Measurements from ENCODE around the gene OR2L13. TPM values are rescaled to one million over a fixed set of nuclear protein-coding genes. Genes with fewer than 3 reads are reported as not detected.
"Not testable (repeated sequence)": the region's sequence is repeated elsewhere in the genome, so short reads cannot be mapped to it uniquely, and the experiment has no call there.

The OR2L13 gene
- total RNA-seq, 6 experiments from 2014 or later, result not detected

DNA sequence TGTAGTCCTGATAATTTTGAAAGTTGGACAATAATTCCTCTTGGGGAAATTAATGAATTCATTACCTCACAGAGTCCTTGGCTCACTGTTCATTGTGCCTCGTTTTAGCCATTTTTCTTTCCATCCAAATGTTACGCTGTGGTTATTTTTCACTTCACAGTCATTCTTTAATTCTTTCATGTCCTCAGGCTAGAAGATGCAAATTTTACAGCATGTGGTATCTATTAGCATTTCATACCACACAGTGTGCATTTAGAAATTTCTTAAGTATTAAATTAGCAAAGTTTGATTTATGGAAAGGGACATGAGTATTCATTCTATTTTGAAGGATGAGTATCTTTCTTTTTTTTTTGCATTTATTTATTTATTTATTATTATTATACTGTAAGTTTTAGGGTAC lies 29.9 kb upstream of the OR2L13 start:
- DNase-seq, result no peak
- no peak overlapping the region for H3K27ac Mint-ChIP-seq
- no peaks in the 10 kb centered on the region for H3K27me3 Mint-ChIP-seq (ENCODE audit: insufficient read depth)
- TF ChIP-seq, protein P1, sequence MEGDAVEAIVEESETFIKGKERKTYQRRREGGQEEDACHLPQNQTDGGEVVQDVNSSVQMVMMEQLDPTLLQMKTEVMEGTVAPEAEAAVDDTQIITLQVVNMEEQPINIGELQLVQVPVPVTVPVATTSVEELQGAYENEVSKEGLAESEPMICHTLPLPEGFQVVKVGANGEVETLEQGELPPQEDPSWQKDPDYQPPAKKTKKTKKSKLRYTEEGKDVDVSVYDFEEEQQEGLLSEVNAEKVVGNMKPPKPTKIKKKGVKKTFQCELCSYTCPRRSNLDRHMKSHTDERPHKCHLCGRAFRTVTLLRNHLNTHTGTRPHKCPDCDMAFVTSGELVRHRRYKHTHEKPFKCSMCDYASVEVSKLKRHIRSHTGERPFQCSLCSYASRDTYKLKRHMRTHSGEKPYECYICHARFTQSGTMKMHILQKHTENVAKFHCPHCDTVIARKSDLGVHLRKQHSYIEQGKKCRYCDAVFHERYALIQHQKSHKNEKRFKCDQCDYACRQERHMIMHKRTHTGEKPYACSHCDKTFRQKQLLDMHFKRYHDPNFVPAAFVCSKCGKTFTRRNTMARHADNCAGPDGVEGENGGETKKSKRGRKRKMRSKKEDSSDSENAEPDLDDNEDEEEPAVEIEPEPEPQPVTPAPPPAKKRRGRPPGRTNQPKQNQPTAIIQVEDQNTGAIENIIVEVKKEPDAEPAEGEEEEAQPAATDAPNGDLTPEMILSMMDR (IDR thresholded peaks at IDR 0.05), result no peak
- H3K36me3 Mint-ChIP-seq (ENCODE audit: low read depth), result no peaks in the 10 kb centered on the region
- no peak overlapping the region for H3K4me3 Mint-ChIP-seq
- H3K9me3 Mint-ChIP-seq, result peaks cover 38% of the 10 kb centered on the region
- H3K4me1 Mint-ChIP-seq (ENCODE audit: low read depth), result no peaks in the 10 kb centered on the region

DNA sequence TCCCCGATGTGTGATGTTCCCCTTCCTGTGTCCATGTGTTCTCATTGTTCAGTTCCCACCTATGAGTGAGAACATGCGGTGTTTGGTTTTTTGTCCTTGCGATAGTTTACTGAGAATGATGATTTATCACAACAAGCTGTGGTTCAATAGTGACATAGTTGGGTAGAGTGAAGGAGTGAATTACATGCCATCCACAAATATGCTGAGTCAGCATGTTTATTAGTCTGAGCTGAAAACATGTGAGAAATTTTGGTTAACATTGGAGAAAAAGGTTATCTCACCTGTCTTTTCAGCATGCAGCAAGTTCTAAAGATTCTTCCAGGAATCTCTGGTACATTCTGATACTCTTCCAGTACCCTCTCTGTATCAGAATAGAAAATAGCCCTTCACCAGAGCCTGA lies 29.4 kb upstream of the OR2L13 start:
- no peak for DNase-seq
- H3K4me1 Mint-ChIP-seq (ENCODE audit: low read depth), result no peaks in the 10 kb centered on the region
- no peaks in the 10 kb centered on the region for H3K27me3 Mint-ChIP-seq (ENCODE audit: insufficient read depth)
- TF ChIP-seq, protein P1 (IDR thresholded peaks at IDR 0.05), result no peak
- peaks cover 41% of the 10 kb centered on the region for H3K9me3 Mint-ChIP-seq
- H3K27ac Mint-ChIP-seq, result no peak overlapping the region
- no peak overlapping the region for H3K4me3 Mint-ChIP-seq
- no peaks in the 10 kb centered on the region for H3K36me3 Mint-ChIP-seq (ENCODE audit: low read depth)

DNA sequence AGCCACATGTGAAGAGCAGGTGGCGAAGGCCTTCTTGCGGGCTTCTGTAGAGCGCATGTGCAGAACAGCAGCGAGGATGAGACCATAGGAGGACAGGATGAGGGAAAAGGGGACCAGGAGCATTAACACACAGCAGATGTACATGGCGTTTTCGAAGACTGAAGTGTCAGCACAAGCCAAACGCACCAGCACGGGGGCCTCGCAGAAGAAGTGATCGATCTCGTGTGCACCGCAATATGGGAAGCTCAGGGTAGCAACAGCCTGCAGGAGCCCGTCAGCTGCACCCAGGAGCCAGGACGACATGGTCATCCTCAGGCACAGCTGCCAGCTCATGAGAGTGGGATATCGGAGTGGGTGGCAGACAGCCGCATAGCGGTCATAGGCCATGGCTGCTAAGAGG lies 11.1 kb upstream of the OR2L13 start:
- H3K9me3 Mint-ChIP-seq; DNase-seq; H3K4me3 Mint-ChIP-seq; H3K27ac Mint-ChIP-seq; H3K36me3 Mint-ChIP-seq (ENCODE audit: low read depth); H3K4me1 Mint-ChIP-seq (ENCODE audit: low read depth); H3K27me3 Mint-ChIP-seq (ENCODE audit: insufficient read depth): not testable (repeated sequence)

DNA sequence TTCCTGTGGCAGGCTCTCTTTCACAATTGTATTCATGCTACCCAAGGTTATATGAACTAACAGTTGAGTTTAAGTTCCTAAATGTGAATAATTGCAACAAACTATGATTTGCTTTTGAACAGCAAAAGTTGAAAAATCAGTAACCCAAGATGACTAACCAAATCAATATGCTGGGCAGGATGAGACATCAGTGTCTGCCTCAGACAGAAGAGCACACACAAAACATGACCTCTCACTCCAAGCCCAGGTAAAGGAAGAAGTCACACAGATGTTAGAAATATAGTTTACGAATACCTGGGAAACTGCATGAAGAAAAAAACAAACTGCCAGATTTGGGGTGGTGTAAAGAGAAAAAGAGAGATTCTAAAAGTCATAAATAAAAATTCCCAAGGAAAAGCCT lies 3.5 kb downstream of the OR2L13 start:
- Mint-ChIP-seq H3K4me3 (no peak overlapping the region), H3K27me3 (ENCODE audit: insufficient read depth) (no peaks in the 10 kb centered on the region), H3K27ac (no peak overlapping the region), H3K4me1 (ENCODE audit: low read depth) (no peaks in the 10 kb centered on the region), H3K9me3 (peaks cover 32% of the 10 kb centered on the region), H3K36me3 (ENCODE audit: low read depth) (peaks cover 6% of the 10 kb centered on the region; the same call in 1 of the 2 replicates)
- DNase-seq, result no peak
- TF ChIP-seq, protein P1 (IDR thresholded peaks at IDR 0.05), result no peak

DNA sequence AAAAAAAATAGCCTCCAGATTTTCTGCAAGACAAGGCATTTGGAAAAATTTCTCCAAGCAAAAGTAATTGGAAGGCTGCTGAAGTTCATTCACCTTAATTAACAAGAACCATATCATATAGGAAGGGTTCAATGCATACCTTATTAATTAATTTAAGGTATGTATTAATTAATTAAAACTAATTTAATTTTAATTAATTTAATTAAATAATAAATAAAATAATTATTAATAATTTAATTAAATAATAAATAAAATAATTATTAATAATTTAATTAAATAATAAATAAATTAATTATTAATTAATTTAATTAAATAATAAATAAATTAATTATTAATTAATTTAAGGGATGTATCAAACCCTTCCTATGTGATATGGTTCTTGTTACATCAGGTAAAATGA lies 7.9 kb downstream of the OR2L13 start:
- no peaks in the 10 kb centered on the region for H3K4me1 Mint-ChIP-seq (ENCODE audit: low read depth)
- DNase-seq, result no peak
- H3K27ac Mint-ChIP-seq, result no peak overlapping the region
- peaks cover 6% of the 10 kb centered on the region; the same call in 1 of the 2 replicates for H3K36me3 Mint-ChIP-seq (ENCODE audit: low read depth)
- no peaks in the 10 kb centered on the region for H3K27me3 Mint-ChIP-seq (ENCODE audit: insufficient read depth)
- H3K4me3 Mint-ChIP-seq, result no peak overlapping the region
- TF ChIP-seq, protein P1 (IDR thresholded peaks at IDR 0.05), result no peak
- peaks cover 38% of the 10 kb centered on the region for H3K9me3 Mint-ChIP-seq

DNA sequence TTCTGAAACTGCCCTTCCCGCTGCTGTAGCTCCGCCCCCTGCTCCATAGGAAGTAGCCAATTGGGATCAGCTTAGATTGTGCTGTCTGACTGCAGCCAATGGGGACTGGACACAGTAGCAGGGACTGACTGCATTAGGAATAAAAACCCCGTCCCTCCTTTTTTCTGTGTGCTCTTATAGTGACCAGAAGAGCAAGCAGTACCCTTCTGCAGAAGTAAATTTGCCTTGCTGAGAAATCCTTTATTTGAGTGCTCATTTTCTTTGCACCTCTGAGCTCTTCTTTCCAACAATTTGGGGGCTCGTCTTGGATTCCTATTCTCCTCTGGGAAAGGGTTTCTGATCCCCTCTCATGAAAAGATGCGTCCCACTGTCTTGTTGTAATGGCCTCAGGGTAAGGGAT lies 16.2 kb downstream of the OR2L13 start:
- no peaks in the 10 kb centered on the region for H3K4me1 Mint-ChIP-seq (ENCODE audit: low read depth)
- no peak overlapping the region for H3K27ac Mint-ChIP-seq
- TF ChIP-seq, protein P1 (IDR thresholded peaks at IDR 0.05), result no peak
- DNase-seq, result no peak
- H3K9me3 Mint-ChIP-seq, result peaks cover 64% of the 10 kb centered on the region
- H3K4me3 Mint-ChIP-seq, result no peak overlapping the region
- peaks cover 12% of the 10 kb centered on the region; the same call in 1 of the 2 replicates for H3K36me3 Mint-ChIP-seq (ENCODE audit: low read depth)
- no peaks in the 10 kb centered on the region for H3K27me3 Mint-ChIP-seq (ENCODE audit: insufficient read depth)

Data from HFFc6 (cell line).